Left ventricle myocardium superior (tissue), 1 donor: ENCODE data around the gene SEMA6B. TPM values are rescaled to one million over a fixed set of nuclear protein-coding genes. Genes with fewer than 3 reads are reported as not detected.
"Not testable (repeated sequence)": the region's sequence is repeated elsewhere in the genome, so short reads cannot be mapped to it uniquely, and the experiment has no call there.

Experiments used
- ATAC-seq: fragments of 200-7000 bp; cut with Tn5 transposase; one replicate; pipeline ENCODE4 v1.9.1; 2020; ENCODE audit warnings: mild to moderate bottlenecking, moderate library complexity
- DNase-seq: peaks from one replicate; pipeline ENCODE4 v3.0.0-alpha.2; 2020
- intact Hi-C: fragments of 100-400 bp; cut with micrococcal nuclease; formaldehyde crosslinking; loops from one replicate; pipeline ENCODE4 v1.11.0; 2022
- total RNA-seq: library from RNA; stranded (reverse); fragmentation: NEBNext Ultra II Directional; extraction: Animal tissue kit (Norgen Biotek cat#: 25700); gene quantifications from one replicate; pipeline ENCODE4 v1.2.1, GENCODE V29; 2021
- donor health status: DM: no; HTN: yes; CAD: no; lungs with severe emphysema.

The SEMA6B gene
- total RNA-seq, 1 donor from 2014 or later: 15.7 TPM

- DNase-seq: no peak
- intact Hi-C loops: no loop called here
- ATAC-seq: no peak
Observed at GRCh38 chr19:4537953-4538600, 21.4 kb downstream of the SEMA6B start.

GRCh38 chr19:4536798-4537197 is 22.7 kb downstream of the SEMA6B start:
- intact Hi-C loops: no loop called here
- ATAC-seq: peak; percentile 4
- no peak for DNase-seq

GRCh38 chr19:4534836-4535658 is 24.4 kb downstream of the SEMA6B start, which contains the start of gene PLIN5:
Gene PLIN5, minus strand, starts transcription at chr19:4535224. Its CDS starts 1,150 bp downstream, at chr19:4534074.
- DNase-seq (peak; percentile 89), ATAC-seq (peak; percentile 91)
- intact Hi-C loops: no loop called here

- ATAC-seq (no peak), DNase-seq (no peak)
- intact Hi-C loops: no loop called here
Observed at GRCh38 chr19:4533835-4534424, 25.6 kb downstream of the SEMA6B start.

GRCh38 chr19:4533334-4533733 is 26.1 kb downstream of the SEMA6B start:
- DNase-seq: no peak
- ATAC-seq: no peak
- intact Hi-C loops: no loop called here

GRCh38 chr19:4531562-4532165 is 27.8 kb downstream of the SEMA6B start:
- no peak for ATAC-seq
- intact Hi-C loops: no loop called here
- DNase-seq: no peak

- intact Hi-C loops: no loop called here
- no peak for DNase-seq
- no peak for ATAC-seq
Observed at GRCh38 chr19:4529924-4530522, 29.5 kb downstream of the SEMA6B start.

GRCh38 chr19:4528843-4529242 is 30.6 kb downstream of the SEMA6B start:
- ATAC-seq: no peak
- intact Hi-C loops: no loop called here
- DNase-seq: no peak

- ATAC-seq, DNase-seq, intact Hi-C loops: not testable (repeated sequence)
Observed at GRCh38 chr19:4527377-4527776, 32.1 kb downstream of the SEMA6B start.

- no peak for ATAC-seq
- intact Hi-C loops: no loop called here
- no peak for DNase-seq
Observed at GRCh38 chr19:4525563-4526002, 33.9 kb downstream of the SEMA6B start.

GRCh38 chr19:4524808-4525562 is 34.5 kb downstream of the SEMA6B start:
- ATAC-seq (peak; percentile 50), DNase-seq (peak; percentile 75)
- intact Hi-C loops: no loop called here

GRCh38 chr19:4523306-4524110 is 36.0 kb downstream of the SEMA6B start:
- intact Hi-C loops: no loop called here
- DNase-seq (peak; percentile 73), ATAC-seq (no peak)

- no peak for ATAC-seq
- no peak for DNase-seq
- intact Hi-C loops: no loop called here
Observed at GRCh38 chr19:4522291-4523002, 37.0 kb downstream of the SEMA6B start.

- ATAC-seq: no peak
- intact Hi-C loops: no loop called here
- DNase-seq: no peak
Observed at GRCh38 chr19:4521888-4522242, 37.6 kb downstream of the SEMA6B start.

GRCh38 chr19:4521170-4521887 is 38.2 kb downstream of the SEMA6B start:
- DNase-seq: no peak
- intact Hi-C loops: no loop called here

GRCh38 chr19:4519521-4520277 is 39.8 kb downstream of the SEMA6B start:
- ATAC-seq: peak; percentile 71
- peak; percentile 75 for DNase-seq
- intact Hi-C loops: no loop called here

More at GRCh38 chr19:4521170-4521887, 38.2 kb downstream of the SEMA6B start:
- ATAC-seq: no peak
